Epithelial cell of proximal tubule (primary cell): ENCODE measurements around the gene XPA. TPM values are rescaled to one million over a fixed set of nuclear protein-coding genes. Genes with fewer than 3 reads are reported as not detected.

Experiments
- DNase-seq: peaks from one replicate; pipeline ENCODE4 v3.0.0-alpha.2; 2011; ENCODE audit warnings: low read depth
- H3K4me3 ChIP-seq: 2 replicates; pipeline ENCODE4 v1.5.1; 2011; ENCODE audit warnings: low read depth, mild to moderate bottlenecking, low read length
- CTCF ChIP-seq: conservative IDR thresholded peaks from 2 replicates; pipeline ENCODE4 v1.5.1; 2012; ENCODE audit warnings: low read depth, mild to moderate bottlenecking, low read length
- total RNA-seq: library from RNA; depleted of rRNA; stranded (reverse); fragments of >200 nt; gene quantifications from 2 replicates; pipeline ENCODE4 v1.2.3, GENCODE V29; 2015

Gene XPA
- total RNA-seq, 1 donor from 2014 or later: 7.6 TPM

GRCh38 chr9:97628668-97629067, 68.5 kb downstream of the XPA start:
- H3K4me3 ChIP-seq: no peak overlapping the region
- TF ChIP-seq CTCF: no peak
- DNase-seq: no peak

GRCh38 chr9:97627624-97628023, 69.5 kb downstream of the XPA start:
- no peak for DNase-seq
- no peak for TF ChIP-seq CTCF
- H3K4me3 ChIP-seq: no peak overlapping the region

DNA sequence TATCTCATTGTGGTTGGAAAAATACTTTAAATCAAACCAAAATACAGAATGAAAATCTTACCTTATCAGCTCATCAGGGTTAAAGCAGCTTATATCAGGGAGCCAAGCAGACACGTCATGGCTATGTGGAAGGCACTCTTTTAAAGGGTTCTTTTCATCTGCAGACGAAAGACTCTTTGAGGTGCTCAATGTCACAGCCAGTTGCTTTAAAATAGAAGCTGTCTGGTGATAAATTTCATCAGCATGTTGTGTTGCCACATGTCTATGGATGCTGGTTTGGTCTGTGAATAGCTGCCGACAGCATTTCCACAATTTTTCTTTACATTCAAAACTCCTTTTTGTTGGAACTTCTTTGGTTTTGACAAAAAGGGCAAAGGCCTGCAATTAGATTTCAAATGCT, 71.5 kb downstream of the XPA start:
- no peak for DNase-seq
- no peak for TF ChIP-seq CTCF
- H3K4me3 ChIP-seq: no peak overlapping the region

Other genes with a start within 250 kb of the XPA start
- 0.14 and 0.98 TPM in 2 replicates for gene TMOD1, start 195.7 kb downstream of the XPA start, total RNA-seq
- 12.7 and 21.9 TPM in 2 replicates for gene TSTD2, start 64.0 kb downstream of the XPA start, total RNA-seq
- gene NCBP1, start 63.5 kb downstream of the XPA start, total RNA-seq: 26.7 and 34.1 TPM in 2 replicates
- 0.35 and 1.1 TPM in 2 replicates for gene FOXE1, start 155.9 kb upstream of the XPA start, total RNA-seq
- gene TRMO, start 225.2 kb upstream of the XPA start, total RNA-seq: 12.2 and 18.2 TPM in 2 replicates
- not detected in 2 replicates for gene HEMGN, start 240.8 kb upstream of the XPA start, total RNA-seq